Medulla oblongata (tissue), 1 donor: ENCODE data around the gene ALKBH2.

Source experiments
- DNase-seq: peaks from one replicate; pipeline ENCODE4 v3.0.0-alpha.2; 2015; ENCODE audit errors: extremely low spot score

Gene ALKBH2

DNA sequence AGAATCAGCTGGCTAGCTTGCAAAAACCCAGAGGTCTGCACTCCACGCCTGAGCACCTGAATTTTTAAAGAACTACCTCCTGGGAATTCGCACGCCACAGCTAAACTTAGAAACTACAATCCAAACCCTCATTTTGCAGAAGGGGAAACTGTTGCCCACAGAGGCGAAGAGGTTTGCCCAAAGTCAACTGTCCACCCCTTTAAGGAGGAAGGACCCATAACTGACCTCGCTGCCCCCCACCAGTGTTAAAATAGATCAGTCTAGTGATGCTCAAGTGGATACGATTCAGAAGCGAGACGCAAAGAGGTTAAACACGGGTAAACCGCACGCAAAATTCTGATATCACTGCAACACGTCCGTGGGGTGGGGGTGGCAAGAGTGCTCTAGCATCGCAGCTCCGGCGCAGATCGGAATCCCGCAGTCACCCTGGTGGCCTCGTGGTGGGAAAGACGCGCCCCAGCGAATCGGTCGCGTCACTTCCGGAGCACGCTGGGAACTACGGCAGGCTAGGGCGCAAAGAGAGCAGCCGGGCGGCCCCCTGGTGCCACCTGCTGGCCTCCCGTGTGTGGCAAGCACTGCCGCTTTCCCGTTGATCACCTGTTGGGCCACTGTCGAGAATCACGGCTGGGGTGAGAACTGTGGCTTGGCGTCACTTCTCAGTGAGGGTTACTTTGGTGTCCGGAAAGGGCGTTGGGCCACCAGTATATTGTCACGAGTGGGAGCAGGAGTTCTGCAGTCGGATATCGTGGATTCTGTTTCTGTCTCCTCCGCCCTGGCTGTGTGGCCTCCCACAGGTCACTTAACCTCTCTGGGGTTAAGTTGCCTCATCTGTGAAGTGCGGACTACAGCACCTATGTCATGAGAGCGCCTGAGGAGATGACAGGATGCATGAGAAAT is at the start of gene ALKBH2:
Gene ALKBH2, minus strand, starts transcription at position 451 of the 897 bp plus-strand sequence. CDS start 686 bp downstream, outside the sequence.
- peak; percentile 96 for DNase-seq

DNA sequence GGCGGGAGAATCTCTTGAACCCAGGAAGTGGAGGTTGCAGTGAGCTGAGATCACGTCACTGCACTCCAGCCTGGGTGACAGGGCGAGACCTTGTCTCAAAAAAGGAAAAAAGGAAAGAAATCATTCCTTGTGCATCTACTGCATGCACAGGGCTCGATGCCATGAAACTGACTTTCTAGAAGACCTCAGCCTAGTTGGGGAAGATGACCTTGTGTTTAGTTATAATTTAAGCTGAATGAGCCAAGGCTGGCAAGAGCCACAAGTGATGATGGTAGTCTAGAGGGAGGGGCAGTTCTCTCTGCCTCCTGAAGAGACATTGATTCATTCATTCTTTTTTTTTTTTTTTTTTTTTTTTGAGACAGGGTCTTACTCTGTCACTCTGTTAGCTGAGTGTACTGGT is 47.3 kb upstream of the ALKBH2 start:
- no peak for DNase-seq

DNA sequence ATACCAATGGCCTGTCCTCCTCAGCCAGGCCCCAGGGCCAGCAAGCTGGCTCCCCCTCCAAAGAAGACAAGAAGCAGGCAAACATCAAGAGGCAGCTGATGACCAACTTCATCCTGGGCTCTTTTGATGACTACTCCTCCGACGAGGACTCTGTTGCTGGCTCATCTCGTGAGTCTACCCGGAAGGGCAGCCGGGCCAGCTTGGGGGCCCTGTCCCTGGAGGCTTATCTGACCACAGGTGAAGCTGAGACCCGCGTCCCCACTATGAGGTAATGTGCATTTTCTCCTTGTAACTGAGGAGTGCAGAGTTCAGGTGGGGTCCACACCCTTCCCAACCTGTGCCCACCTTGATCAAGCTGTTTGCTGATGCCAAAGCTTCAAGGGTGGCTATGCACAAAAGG is 46.5 kb upstream of the ALKBH2 start:
- no peak for DNase-seq

DNA sequence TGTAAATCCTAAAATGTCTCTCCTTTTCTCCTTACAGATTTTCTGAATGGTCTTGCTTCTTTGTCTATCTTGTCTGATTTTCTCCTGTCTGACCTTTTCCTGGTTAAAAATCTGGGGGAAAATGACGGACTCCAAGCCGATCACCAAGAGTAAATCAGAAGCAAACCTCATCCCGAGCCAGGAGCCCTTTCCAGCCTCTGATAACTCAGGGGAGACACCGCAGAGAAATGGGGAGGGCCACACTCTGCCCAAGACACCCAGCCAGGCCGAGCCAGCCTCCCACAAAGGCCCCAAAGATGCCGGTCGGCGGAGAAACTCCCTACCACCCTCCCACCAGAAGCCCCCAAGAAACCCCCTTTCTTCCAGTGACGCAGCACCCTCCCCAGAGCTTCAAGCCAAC is 46.1 kb upstream of the ALKBH2 start:
- no peak for DNase-seq

DNA sequence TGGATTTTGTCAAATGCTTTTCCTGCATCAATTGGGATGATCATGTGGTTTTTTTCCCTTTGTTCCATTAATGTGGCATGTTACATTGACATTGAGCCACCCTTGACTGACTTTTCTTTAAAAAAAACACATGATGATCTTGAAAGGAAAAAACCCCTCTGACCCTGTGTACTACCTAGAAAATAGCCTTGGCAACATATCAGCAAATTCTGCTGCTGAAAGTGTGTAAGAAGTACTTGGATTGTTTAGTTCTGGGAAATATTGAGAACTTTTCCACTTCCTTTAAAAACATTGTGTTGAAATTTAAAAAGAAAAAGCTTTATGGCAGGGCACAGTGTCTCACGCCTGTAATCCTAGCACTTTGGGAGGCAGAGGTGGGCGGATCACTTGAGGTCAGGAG is 43.8 kb upstream of the ALKBH2 start:
- DNase-seq, result no peak

DNA sequence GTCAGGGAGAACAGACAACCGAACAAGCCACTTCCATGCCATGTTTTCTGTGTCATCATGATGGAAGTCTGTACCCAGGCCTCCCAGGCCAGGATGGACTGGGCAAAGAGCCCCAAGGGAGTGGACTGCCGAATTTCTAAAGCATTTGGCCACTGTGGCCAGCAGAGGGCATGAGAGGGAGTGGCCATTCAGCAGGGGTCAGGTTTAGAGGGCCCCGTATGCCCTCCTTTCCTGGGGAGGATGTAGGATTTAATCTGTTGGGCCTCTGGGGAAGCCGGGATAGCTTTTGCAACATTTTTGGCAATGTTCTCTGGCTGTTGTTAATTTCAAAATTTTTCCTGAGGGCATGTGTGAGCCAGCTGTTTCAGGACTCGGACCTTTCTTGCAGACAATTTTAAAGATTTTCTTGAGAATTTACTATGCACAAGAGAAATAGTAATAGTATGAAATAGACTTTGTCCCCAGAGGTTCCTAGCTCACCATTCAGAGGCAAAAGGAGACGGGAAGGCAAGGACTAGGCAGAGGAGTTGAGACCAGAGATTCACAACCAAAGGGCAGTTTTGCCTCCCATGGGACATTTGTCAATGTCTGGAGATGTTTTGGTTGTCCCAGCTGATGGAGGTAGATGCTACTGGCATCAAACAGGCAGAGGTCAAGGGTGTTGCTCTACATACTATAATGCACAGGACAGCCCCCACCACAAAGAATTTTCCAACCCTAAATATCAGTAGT is 41.1 kb upstream of the ALKBH2 start:
- no peak for DNase-seq

DNA sequence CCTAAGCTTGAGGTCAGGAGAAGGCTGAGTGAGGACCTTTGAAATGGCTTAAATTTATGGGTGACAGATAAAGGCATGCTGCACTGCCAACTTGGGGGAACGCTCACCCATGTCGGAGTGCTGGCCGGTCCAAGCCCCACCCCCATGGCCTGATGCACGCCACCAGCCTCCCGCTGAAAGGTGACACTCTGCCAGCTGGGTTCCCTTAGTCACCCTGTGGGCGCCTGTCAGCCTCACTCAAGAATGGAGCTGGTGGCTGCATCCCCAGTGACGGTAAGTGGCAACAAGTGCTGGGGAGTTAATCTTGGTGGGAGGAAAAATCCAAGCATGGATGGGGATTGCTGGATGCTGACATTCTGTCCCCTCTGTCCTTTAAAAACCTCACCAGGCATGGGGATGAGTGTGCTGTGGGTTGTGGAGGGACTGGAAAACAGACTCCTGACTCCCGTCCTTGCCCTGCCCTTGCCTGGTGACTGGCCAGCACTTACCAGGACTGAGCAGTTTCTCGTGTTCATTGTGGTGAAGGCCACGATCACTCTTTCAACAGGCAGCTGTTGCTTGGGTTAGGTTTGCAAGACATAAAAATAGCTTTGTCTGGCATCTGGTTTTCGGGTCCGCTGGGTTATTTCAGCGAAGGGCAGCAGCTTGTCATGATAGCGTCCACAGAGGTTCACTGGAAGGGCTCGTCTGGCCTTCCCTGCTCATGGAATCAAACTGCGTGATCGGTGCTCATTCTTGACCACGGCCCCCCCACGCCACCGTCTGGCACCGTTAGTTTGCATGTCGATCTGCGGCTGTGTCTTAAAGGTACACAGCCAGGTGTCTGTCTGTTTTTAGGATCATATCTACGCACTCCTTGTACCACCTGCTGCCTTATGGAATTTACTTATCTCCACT is 38.1 kb upstream of the ALKBH2 start:
- DNase-seq, result no peak

DNA sequence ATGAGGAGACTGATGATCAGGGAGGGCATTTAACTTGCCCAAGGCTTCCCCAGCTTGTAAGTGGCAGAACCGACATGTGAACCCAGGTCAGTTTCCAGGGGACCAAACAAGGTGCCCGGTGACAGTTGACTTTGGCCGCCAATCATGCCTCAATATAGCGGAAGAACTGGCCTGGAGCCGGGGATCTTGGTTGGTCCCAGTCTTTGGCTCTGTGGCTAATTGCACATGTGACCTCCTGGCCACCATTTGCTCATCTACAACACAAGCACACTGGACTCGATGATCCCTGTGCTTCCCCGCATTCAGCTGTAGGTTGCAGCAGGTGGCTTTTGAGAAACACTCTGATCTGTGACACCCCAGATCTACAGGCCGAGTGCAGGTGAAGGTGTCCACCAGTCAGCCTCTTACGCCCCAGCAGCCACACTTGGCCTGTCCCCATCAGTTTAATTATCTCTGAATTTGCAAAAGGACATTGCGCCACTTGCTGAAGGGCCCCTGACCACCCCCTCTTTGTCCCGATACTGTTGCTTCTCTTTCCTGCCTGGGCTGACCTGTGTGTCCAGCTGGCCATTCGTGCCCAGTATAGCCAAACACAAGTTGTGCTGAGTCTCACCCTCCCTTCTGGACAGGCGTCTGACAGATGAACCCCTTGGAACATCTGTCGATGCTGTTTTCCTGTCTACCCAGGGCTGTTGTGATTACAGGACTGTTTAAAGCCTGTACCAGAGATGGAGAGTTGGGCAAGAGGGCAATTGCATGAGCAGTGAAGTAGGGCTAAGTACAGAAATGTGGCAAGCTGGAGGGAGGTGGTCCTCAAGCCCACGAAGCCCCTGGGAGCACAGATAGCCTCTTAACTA is 37.3 kb upstream of the ALKBH2 start:
- DNase-seq, result no peak

DNA sequence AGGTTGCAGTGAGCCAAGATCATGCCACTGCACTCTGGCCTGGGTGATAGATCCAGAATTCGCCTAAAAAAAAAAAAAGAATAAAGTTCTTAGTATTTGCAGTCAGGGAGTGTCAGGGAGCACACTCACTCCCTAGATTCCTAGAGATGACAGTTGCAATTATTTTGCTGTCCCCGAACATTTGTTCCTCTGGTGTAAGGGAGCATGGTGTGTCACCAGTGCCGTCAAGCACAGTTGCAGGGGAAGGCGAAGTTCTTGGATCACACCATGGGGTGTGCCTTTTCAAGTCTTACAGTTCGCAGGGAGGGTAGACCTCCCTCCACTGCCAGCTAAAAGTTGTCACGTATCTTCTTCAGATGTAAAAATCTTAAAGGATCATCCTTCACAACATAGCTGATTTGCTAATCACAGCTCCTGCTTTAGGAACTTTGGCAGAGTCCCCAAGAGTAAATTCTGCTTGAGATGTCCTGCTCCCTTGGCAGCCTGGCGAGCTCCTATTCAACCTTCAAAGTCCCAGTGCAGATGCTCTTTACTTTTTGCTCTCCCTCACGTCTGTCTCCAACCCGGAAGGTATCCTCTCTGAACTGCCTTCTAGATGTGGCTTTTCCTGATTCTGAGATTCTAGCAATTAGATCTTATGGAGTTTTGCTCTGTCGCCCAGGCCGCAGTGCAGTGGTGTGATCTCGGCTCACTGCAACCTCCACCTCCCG is 34.4 kb upstream of the ALKBH2 start:
- no peak for DNase-seq

DNA sequence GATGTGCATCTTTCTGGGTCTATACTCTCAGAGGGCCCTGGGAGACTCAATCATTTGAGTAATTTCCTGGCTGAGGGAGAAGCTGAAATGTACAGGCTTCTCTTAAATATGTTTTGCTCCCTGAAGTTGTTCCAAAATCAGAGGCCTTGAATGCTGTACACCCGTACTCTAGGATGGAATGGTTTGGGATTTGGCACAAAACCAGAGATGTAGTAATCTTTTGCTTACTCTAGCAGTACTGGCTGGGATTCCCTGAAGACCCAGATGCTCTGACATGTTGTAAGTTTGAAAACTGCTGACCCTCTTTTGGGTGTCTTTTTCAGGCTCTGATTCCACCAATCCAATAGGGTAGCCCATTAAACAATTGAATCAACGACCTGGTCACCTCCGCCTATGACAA is 33.5 kb upstream of the ALKBH2 start:
- DNase-seq, result no peak

DNA sequence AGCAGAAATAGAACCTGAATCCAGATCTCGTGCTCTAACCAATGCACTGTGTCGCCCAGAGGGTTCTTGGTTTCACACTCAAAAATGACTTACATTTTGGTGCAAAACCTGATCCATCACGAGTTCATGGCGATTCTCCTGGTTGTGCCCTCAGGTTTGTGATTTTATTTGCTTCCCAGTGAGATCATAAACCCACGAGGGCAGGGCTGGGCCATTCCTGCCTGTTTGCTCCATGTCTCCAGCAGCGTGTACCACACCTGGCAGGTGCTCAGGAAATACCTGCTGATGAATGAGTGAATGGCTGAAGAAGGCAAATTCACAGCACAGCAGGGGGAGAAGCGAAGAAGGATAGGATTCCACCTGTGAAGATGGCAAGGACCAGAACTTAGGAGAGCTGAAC is 32.5 kb upstream of the ALKBH2 start:
- no peak for DNase-seq

DNA sequence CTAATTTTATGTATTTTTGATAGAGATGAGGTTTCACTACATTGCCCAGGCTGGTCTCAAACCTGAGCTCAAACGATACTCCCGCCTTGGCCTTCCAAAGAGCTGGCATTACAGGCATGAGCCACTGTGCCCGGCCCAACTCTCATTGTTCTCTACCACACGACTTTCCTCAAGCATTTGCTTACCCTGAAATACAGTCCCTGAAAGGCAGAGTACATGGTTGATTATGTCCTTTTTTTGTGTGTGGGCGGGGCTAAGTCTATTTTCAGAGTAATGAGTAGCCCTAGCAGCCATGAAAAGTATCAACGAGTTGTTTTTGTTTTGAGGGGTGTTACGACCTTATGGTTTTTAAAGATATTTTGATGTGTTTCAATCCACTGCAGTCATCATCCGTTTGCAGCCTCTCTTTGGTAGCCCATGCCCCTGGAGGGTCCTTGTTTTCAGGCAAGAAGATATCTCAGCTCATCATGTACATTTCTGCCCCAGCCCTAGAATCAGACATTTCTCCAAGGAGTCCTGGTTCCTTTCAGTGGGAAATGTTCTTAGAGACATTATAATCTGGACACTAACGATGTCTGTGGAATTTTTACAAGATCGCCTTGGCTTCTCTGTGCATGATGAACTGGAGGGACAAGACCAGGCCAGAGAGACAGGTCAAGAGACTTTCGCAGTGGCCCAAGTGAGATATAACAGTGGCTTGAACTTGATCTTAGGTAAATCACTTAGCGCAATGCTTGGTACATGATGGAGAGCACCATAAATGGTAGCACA is 31.8 kb upstream of the ALKBH2 start:
- DNase-seq, result no peak

DNA sequence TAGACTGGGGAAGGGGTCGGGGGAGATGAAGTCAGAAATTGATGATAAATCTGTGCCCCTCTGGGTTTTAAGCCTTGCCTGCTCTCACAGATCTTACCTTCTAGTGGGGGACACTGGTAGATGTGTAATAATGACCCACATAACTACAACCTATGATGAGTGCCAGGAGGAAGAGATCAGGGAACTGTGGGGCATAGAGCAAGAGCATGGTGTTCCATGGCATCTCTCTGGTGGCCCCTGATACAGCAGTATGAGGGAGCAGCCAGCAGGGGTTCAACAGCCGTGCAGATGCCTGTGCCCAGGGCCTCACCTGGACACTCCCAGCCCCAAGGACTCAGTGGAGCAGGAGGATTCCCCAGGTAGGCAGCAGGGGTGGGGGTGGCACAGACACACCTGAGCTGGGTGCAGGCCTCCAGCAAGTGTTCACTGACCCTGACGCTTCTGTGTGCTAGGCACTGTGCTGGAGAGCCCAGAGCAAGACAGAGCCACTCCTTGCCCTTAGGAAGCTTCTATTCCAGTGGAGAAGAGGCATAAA is 28.1 kb upstream of the ALKBH2 start:
- DNase-seq, result no peak

DNA sequence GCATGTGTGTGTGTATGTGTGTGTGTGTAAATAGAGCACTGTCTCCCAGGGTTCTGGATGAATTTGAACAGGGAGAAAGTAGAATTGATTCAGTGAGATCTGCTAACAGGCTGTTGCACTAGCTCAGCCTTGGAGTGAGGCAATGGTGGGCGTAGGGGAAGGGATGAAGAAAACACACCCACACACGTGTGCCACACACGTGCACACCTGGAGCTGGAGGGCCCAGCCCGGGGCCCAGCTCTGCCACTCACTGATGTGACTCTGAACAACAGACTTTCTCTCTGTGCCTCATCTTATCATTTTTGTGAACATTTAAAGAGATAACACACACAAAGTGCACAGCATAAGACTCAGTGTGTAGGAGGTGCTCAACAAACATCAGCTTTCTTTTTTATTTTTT is 27.3 kb upstream of the ALKBH2 start:
- no peak for DNase-seq

DNA sequence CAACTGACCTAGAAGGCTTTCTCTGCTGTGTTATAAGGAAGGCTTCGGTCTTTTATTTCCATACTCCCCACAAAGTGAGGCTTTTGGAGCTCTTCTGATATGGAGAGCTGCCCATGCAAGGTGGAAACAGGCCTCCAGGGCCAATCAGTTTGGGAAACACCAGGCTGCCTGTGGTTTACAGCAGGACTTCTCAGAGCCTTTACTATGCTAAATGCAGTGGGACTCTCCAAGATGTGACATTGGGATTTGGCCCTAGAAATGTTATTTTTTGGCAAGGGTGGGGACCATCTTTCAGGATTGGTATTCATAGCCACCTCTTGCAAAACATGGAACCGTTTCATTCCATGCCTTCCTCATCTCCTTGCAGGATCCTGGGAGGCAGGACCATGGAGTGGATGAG is 26.8 kb upstream of the ALKBH2 start:
- no peak for DNase-seq

DNA sequence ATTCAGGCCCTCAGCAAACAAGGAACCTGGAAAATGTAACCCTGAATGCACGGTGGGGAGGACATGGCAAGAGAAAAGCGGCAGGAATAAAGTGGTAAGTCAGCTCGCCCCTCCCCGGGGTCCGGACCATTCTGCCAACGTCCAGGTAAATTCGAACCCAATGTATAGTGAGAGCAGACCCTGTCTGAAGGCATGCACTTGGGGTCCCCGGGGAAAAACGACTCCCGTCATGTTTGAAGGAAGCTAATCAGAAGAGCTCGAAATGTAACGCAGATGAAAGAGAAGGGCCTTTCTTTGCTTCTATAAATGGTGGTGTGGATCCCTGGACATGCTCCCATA is 23.3 kb upstream of the ALKBH2 start:
- DNase-seq, result no peak

DNA sequence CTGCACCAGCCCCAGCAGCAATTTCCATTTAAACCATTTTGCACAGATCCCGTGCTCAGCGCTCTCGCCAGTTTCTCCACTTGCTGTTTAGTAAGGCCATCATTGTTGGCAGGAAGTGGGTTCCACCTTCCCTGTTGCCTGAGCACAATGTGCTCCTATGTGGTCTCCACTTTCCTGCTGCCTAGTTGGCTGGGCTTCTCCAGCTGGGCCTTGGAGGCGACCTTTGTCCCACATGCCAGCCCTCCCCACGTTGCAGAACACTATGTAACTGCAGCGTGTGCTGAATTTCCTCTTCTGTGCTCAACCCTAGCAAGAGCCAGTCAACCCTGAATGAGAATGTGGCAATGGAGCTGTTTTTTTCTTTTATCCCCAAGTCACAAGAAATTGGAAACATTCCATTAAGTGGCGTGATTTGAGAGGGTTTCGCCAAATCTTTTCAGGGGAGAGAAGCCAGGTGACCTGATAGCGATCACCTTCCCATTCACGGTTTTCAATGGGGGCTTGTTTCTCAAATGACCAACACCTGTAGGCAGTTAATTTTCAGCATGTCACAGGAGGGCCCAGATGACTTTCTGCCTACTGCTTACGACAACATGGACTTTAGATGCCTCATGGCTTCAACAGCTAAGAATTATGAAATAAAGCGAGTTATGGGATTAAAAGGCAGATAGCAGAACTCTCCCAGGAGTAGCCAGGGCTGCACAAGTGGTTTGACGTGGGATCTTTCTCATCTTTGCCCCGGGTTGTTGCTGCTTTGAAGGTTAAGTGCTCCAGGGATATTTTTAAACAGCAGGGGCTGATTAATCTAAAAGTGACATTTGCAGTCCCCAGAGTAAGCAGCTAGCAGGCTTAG is 22.7 kb upstream of the ALKBH2 start, which contains the start of gene ACACB:
Gene ACACB, plus strand, starts transcription at position 830 of the 853 bp plus-strand sequence. CDS start 22,819 bp downstream, outside the sequence.
- peak; percentile 87 for DNase-seq

DNA sequence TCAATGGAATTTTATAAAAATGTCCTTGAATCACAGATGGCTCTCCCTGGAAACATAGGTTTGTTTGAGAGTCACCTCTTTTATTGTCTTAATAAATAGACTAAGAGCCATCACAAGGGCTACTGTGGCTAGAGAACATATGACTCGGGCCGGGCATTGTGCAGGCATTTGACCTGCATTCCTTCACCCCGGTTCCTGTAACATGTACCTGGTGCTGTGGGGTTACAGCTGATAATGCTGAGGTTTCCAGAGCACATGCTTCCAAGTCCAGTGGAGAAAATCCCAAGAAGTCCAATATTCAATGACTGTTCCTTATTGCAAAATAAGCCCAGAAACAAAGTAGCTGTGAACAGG is 22.1 kb upstream of the ALKBH2 start:
- no peak for DNase-seq

DNA sequence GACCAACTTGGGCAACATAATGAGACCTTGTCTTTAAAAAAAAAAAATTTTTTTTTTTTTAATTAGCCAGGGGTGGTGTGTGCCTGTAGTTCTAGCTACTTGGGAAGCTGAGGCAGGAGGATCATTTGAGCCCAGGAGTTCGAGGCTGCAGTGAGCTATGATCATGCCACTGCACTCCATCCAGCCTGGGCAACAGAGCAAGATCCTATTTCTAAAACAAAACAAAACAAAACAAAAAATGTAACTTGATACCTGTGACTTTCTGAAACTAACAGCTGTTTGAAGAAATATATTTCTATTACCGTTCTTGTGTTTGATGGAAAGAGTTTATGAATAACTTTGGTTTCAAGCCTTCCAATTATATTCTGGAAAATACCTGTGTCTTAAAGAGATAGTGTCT is 21.4 kb upstream of the ALKBH2 start:
- no peak for DNase-seq
